GM19324 (cell line): Measurements from ENCODE around the gene PAX9.

Experiments used
- ATAC-seq: cut with Tn5 transposase; IDR thresholded peaks from one replicate; pipeline ENCODE4 v1.9.1; 2021; ENCODE audit warnings: mild to moderate bottlenecking, moderate library complexity; ENCODE audit not compliant: unreplicated experiment, low FRiP score

Gene PAX9

GRCh38 chr14:36661506-36662257 lies at the start of gene PAX9:
PAX9 (plus strand) TSS chr14:36661860; CDS start chr14:36662090, 230 bp downstream.
- peak; percentile 92 for ATAC-seq

GRCh38 chr14:36617824-36618223 lies 43.8 kb upstream of the PAX9 start:
- no peak for ATAC-seq

- no peak for ATAC-seq
These were observed 43.0 kb upstream of the PAX9 start for GRCh38 chr14:36618641-36619040.

- no peak for ATAC-seq
These were observed 42.5 kb upstream of the PAX9 start for GRCh38 chr14:36619131-36619530.

GRCh38 chr14:36619853-36620252 lies 41.8 kb upstream of the PAX9 start:
- ATAC-seq = no peak

- no peak for ATAC-seq
These were observed 36.6 kb upstream of the PAX9 start for GRCh38 chr14:36625014-36625413.

GRCh38 chr14:36625436-36625835 lies 36.2 kb upstream of the PAX9 start:
- ATAC-seq = no peak

GRCh38 chr14:36626151-36626550 lies 35.5 kb upstream of the PAX9 start:
- ATAC-seq = peak; percentile 84

- no peak for ATAC-seq
These were observed 33.7 kb upstream of the PAX9 start for GRCh38 chr14:36627981-36628380.

- ATAC-seq = no peak
These were observed 28.1 kb upstream of the PAX9 start for GRCh38 chr14:36633580-36633979.

GRCh38 chr14:36646664-36647416 lies 14.8 kb upstream of the PAX9 start:
- ATAC-seq = no peak

GRCh38 chr14:36647417-36647823 lies 14.2 kb upstream of the PAX9 start:
- no peak for ATAC-seq

- ATAC-seq = no peak
These were observed 13.6 kb upstream of the PAX9 start for GRCh38 chr14:36647824-36648753.

GRCh38 chr14:36649872-36650650 lies 11.6 kb upstream of the PAX9 start:
- ATAC-seq = no peak

- no peak for ATAC-seq
These were observed 9.0 kb upstream of the PAX9 start for GRCh38 chr14:36652542-36653201.

GRCh38 chr14:36653413-36653812 lies 8.2 kb upstream of the PAX9 start:
- no peak for ATAC-seq

GRCh38 chr14:36653962-36654793 lies 7.5 kb upstream of the PAX9 start:
- ATAC-seq = no peak

- no peak for ATAC-seq
These were observed 6.8 kb upstream of the PAX9 start for GRCh38 chr14:36654794-36655381.
